OCI-LY7 (cell line): ENCODE results near the gene GMEB2. TPM values are rescaled to one million over a fixed set of nuclear protein-coding genes. Genes with fewer than 3 reads are reported as not detected.

Experiments
- BruUV-seq: library from RNA; stranded (reverse); fragments of 400-500 nt; replicated peaks from 2 replicates; lab custom pipeline; 2021; lab: Mats Ljungman, UMichigan
- CTCF ChIA-PET: fragments of 300-600 bp; sonication (Branson Sonifier 250); formaldehyde crosslinking; loops from one replicate; lab custom pipeline; 2022; ENCODE audit warnings: antibody characterized with exemption; ENCODE audit not compliant: unreplicated experiment; lab: Charles Lee
- POLR2A ChIA-PET: fragments of 300-600 bp; sonication (Branson Sonifier 250); formaldehyde crosslinking; loops from one replicate; lab custom pipeline; 2022; ENCODE audit warnings: antibody characterized with exemption; lab: Charles Lee
- DNase-seq: peaks from one replicate; pipeline ENCODE4 v3.0.0-alpha.2; 2015; ENCODE audit warnings: low spot score
- H2AFZ ChIP-seq: fragments of 200-600 bp; sonication (generic), shearing (Covaris generic); 2 replicates; pipeline ENCODE4 v1.6.1; 2014; ENCODE audit warnings: mild to moderate bottlenecking, antibody characterized with exemption, low read length, moderate library complexity
- H3K27ac ChIP-seq: fragments of 200-600 bp; sonication (generic); 2 replicates; pipeline ENCODE4 v1.5.1; 2014; ENCODE audit warnings: mixed run types, low read depth, mild to moderate bottlenecking, moderate library complexity, low read length, inconsistent platforms; ENCODE audit not compliant: poor library complexity, severe bottlenecking
- H3K36me3 ChIP-seq: fragments of 200-600 bp; sonication (generic); 2 replicates; pipeline ENCODE4 v1.6.1; 2014; ENCODE audit warnings: mild to moderate bottlenecking, antibody characterized with exemption, low read length, moderate library complexity, mixed read lengths; ENCODE audit not compliant: insufficient read depth
- H3K4me1 ChIP-seq: fragments of 200-600 bp; sonication (generic); 2 replicates; pipeline ENCODE4 v1.5.1; 2014; ENCODE audit warnings: mild to moderate bottlenecking, low read length; ENCODE audit not compliant: insufficient read depth, poor library complexity, severe bottlenecking
- H3K4me2 ChIP-seq: fragments of 200-600 bp; sonication (generic); 2 replicates; pipeline ENCODE4 v1.6.1; 2014; ENCODE audit warnings: mild to moderate bottlenecking, low read length
- H3K4me3 ChIP-seq: fragments of 200-600 bp; sonication (generic); 2 replicates; pipeline ENCODE4 v1.5.1; 2014; ENCODE audit warnings: mild to moderate bottlenecking, low read depth, low read length; ENCODE audit not compliant: poor library complexity, severe bottlenecking
- H3K79me2 ChIP-seq: fragments of 200-600 bp; sonication (generic); 2 replicates; pipeline ENCODE4 v1.6.1; 2016; ENCODE audit warnings: low read depth, mild to moderate bottlenecking, low read length, moderate library complexity, mixed read lengths; ENCODE audit not compliant: insufficient read depth
- H3K9me2 ChIP-seq: fragments of 200-600 bp; sonication (generic); 2 replicates; pipeline ENCODE4 v1.6.1; 2016; ENCODE audit warnings: mild to moderate bottlenecking, low read length, mixed read lengths; ENCODE audit not compliant: insufficient read depth
- H3K9me3 ChIP-seq: fragments of 200-600 bp; sonication (generic); 2 replicates; pipeline ENCODE4 v1.6.1; 2014; ENCODE audit warnings: mild to moderate bottlenecking, mixed run types, low read length, mixed read lengths
- H4K20me1 ChIP-seq: fragments of 200-600 bp; sonication (generic); 2 replicates; pipeline ENCODE4 v1.6.1; 2014; ENCODE audit warnings: mild to moderate bottlenecking, antibody characterized with exemption, low read length, moderate library complexity, mixed read lengths; ENCODE audit not compliant: insufficient read depth
- CTCF ChIP-seq: fragments of 200-600 bp; sonication (generic); conservative IDR thresholded peaks from 2 replicates; pipeline ENCODE4 v1.5.1; 2014; ENCODE audit warnings: mild to moderate bottlenecking, antibody characterized with exemption, low read length, moderate library complexity, mixed read lengths
- EZH2phosphoT487 ChIP-seq: fragments of 200-600 bp; sonication (generic); IDR thresholded peaks from 2 replicates; pipeline ENCODE4 v1.6.1; 2018; ENCODE audit warnings: low read depth, borderline replicate concordance, mild to moderate bottlenecking, mixed run types, antibody characterized with exemption, low read length, moderate library complexity, mixed read lengths
- intact Hi-C: fragments of 100-400 bp; cut with micrococcal nuclease; formaldehyde crosslinking; loops from one replicate; pipeline ENCODE4 v1.10.0; 2022; ENCODE audit not compliant: unreplicated experiment
- total RNA-seq, 2 experiments: library from RNA; depleted of rRNA in 1 of 2; stranded (reverse); fragments of >200 nt in 1 of 2; shearing (Covaris generic) in 1 of 2; gene quantifications; 2 replicates each; pipeline ENCODE4 v1.2.3, GENCODE V29; 2014 to 2022

Gene GMEB2
- total RNA-seq, 2 experiments from 2014 or later = 15.6 TPM

GRCh38 chr20:63663332-63664066 lies 36.6 kb upstream of the GMEB2 start:
- Histone ChIP-seq H3K36me3 (peaks cover 55% of the 10 kb centered on the region), H3K9me2 (no peaks in the 10 kb centered on the region), H3K4me1 (peaks cover 5% of the 10 kb centered on the region), H3K79me2 (peaks cover 13% of the 10 kb centered on the region; the same call in 1 of the 2 replicates), H4K20me1 (no peaks in the 10 kb centered on the region), H3K27ac (no peak overlapping the region), H3K9me3 (no peaks in the 10 kb centered on the region), H3K4me3 (no peak overlapping the region), H2AFZ (no peak overlapping the region), H3K4me2 (no peak overlapping the region)
- DNase-seq = no peak
- ChIA-PET CTCF (interaction anchor here (0.7 kb wide), 1 partner anchor 204 kb away, joined by 3 read pairs; no protein-coding TSS in a partner anchor), POLR2A (no interaction called here)
- intact Hi-C loops = no loop called here
- no TSS peak for BruUV-seq
- TF ChIP-seq CTCF = no peak

- BruUV-seq = no TSS peak
- no peaks in the 10 kb centered on the region for H3K9me3 ChIP-seq
- intact Hi-C loops = no loop called here
- no peak for TF ChIP-seq EZH2phosphoT487
- TF ChIP-seq CTCF = no peak
- H3K27ac ChIP-seq = no peak overlapping the region
- DNase-seq = no peak
- ChIA-PET CTCF (no interaction called here), POLR2A (no interaction called here)
- no peak overlapping the region for H3K4me3 ChIP-seq
- H3K79me2 ChIP-seq = peaks cover 13% of the 10 kb centered on the region; the same call in 1 of the 2 replicates
- no peak overlapping the region for H3K4me2 ChIP-seq
- no peak overlapping the region for H2AFZ ChIP-seq
- H4K20me1 ChIP-seq = no peaks in the 10 kb centered on the region
- no peaks in the 10 kb centered on the region for H3K9me2 ChIP-seq
- peaks cover 48% of the 10 kb centered on the region for H3K36me3 ChIP-seq
- peaks cover 7% of the 10 kb centered on the region for H3K4me1 ChIP-seq
These were observed 35.9 kb upstream of the GMEB2 start for GRCh38 chr20:63662813-63663189.
